ENCODE measurements around the gene ELMO1. TPM values are rescaled to one million over a fixed set of nuclear protein-coding genes. Genes with fewer than 3 reads are reported as not detected.

The ELMO1 gene
- total and polyA plus RNA-seq, 8 donors: 3.0 to 20.6 (median 6.6) TPM

- H3K36me3 ChIP-seq: no peaks in the 10 kb centered on the region
- no peak overlapping the region for H3K4me3 ChIP-seq
- H3K4me1 ChIP-seq: peaks cover 4 to 17% (median 15%) of the 10 kb centered on the region in 3 donors
- H3K27me3 ChIP-seq: no peaks in the 10 kb centered on the region
- ATAC-seq (no peak), FAIRE-seq (no peak), DNase-seq (no peak)
- no peak overlapping the region for H3K27ac ChIP-seq
- WGBS, 2 donors: 99% methylated on average over 2 of the region's 2 CpGs
- intact Hi-C loops (cut with DNase I): no loop called here
- TF ChIP-seq CTCF (IDR thresholded peaks at IDR 0.05): no peak
- H3K9me3 ChIP-seq: no peaks in the 10 kb centered on the region
Measured at GRCh38 chr7:36964297-36964696, 484.4 kb downstream of the ELMO1 start.

- no peak for FAIRE-seq
- no peaks in the 10 kb centered on the region for H3K27me3 ChIP-seq
- intact Hi-C loops (cut with DNase I): no loop called here
- no peaks in the 10 kb centered on the region for H3K9me3 ChIP-seq
- no peak overlapping the region for H3K4me3 ChIP-seq
- 87 to 90% methylated on average over 3 of the region's 3 CpGs for WGBS, 2 donors
- peaks cover 4 to 17% (median 15%) of the 10 kb centered on the region in 3 donors for H3K4me1 ChIP-seq
- no peaks in the 10 kb centered on the region for H3K36me3 ChIP-seq
- DNase-seq: no peak
- no peak overlapping the region for H3K27ac ChIP-seq
- no peak for TF ChIP-seq CTCF (IDR thresholded peaks at IDR 0.05)
- no peak for ATAC-seq
Measured at GRCh38 chr7:36962367-36962766, 486.3 kb downstream of the ELMO1 start.

- Histone ChIP-seq H3K4me1 (peaks cover 0 to 15% (median 12%) of the 10 kb centered on the region in 3 donors), H3K4me3 (no peak overlapping the region), H3K36me3 (no peaks in the 10 kb centered on the region), H3K9me3 (no peaks in the 10 kb centered on the region), H3K27ac (no peak overlapping the region), H3K27me3 (no peaks in the 10 kb centered on the region)
- TF ChIP-seq CTCF (IDR thresholded peaks at IDR 0.05): no peak
- ATAC-seq (peak in 1 of 4 donors; percentile 36), FAIRE-seq (no peak), DNase-seq (no peak)
- intact Hi-C loops (cut with DNase I): no loop called here
Measured at GRCh38 chr7:36961693-36962092, 487.0 kb downstream of the ELMO1 start.

- Histone ChIP-seq H3K27me3 (no peaks in the 10 kb centered on the region), H3K9me3 (no peaks in the 10 kb centered on the region), H3K36me3 (no peaks in the 10 kb centered on the region), H3K4me3 (no peak overlapping the region), H3K4me1 (peaks cover 0 to 9% (median 6%) of the 10 kb centered on the region in 3 donors), H3K27ac (no peak overlapping the region)
- intact Hi-C loops (cut with DNase I): no loop called here
- ATAC-seq (no peak), FAIRE-seq (no peak), DNase-seq (no peak)
- TF ChIP-seq CTCF (IDR thresholded peaks at IDR 0.05): no peak
- WGBS, 2 donors: 82 to 90% methylated on average over 2 of the region's 2 CpGs
Measured at GRCh38 chr7:36961097-36961496, 487.6 kb downstream of the ELMO1 start.

GRCh38 chr7:36960105-36960504, 488.6 kb downstream of the ELMO1 start:
- no peak for FAIRE-seq
- intact Hi-C loops (cut with DNase I): no loop called here
- Histone ChIP-seq H3K9me3 (no peaks in the 10 kb centered on the region), H3K4me1 (no peaks in the 10 kb centered on the region), H3K27ac (no peak overlapping the region), H3K4me3 (no peak overlapping the region), H3K27me3 (no peaks in the 10 kb centered on the region), H3K36me3 (no peaks in the 10 kb centered on the region)
- ATAC-seq: no peak
- no peak for DNase-seq
- 98 to 100% methylated on average over 1 of the region's 1 CpG for WGBS, 2 donors
- no peak for TF ChIP-seq CTCF (IDR thresholded peaks at IDR 0.05)

All from pancreas (tissue), 10 donors.